OCI-LY3 (cell line): ENCODE measurements around the gene KLF12.

Experiments
- EZH2phosphoT487 ChIP-seq: fragments of 200-600 bp; shearing (Covaris generic); IDR thresholded peaks from 2 replicates; pipeline ENCODE4 v1.6.1; 2018; ENCODE audit warnings: antibody characterized with exemption, mixed run types, low read depth
- TF ChIP-seq, protein P1 (sequence below): fragments of 200-600, 300-600 bp; sonication (generic); IDR thresholded peaks from 2 replicates; pipeline ENCODE4 v1.5.1; 2014; ENCODE audit warnings: antibody characterized with exemption, low read length, low read depth

GRCh38 chr13:74145249-74145975 lies 11.2 kb upstream of the KLF12 start:
- TF ChIP-seq, protein P1, sequence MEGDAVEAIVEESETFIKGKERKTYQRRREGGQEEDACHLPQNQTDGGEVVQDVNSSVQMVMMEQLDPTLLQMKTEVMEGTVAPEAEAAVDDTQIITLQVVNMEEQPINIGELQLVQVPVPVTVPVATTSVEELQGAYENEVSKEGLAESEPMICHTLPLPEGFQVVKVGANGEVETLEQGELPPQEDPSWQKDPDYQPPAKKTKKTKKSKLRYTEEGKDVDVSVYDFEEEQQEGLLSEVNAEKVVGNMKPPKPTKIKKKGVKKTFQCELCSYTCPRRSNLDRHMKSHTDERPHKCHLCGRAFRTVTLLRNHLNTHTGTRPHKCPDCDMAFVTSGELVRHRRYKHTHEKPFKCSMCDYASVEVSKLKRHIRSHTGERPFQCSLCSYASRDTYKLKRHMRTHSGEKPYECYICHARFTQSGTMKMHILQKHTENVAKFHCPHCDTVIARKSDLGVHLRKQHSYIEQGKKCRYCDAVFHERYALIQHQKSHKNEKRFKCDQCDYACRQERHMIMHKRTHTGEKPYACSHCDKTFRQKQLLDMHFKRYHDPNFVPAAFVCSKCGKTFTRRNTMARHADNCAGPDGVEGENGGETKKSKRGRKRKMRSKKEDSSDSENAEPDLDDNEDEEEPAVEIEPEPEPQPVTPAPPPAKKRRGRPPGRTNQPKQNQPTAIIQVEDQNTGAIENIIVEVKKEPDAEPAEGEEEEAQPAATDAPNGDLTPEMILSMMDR, result no peak
- no peak for TF ChIP-seq EZH2phosphoT487
